NCI-H69 (cell line): Measurements from ENCODE around the gene THADA.

Experiments used
- DNase-seq: peaks from one replicate; lab custom pipeline; 2025; lab: John Stamatoyannopoulos, UW

The THADA gene

GRCh38 chr2:43495727-43496126, 100.1 kb downstream of the THADA start:
- no peak for DNase-seq

- DNase-seq: no peak
Measured at GRCh38 chr2:43493954-43494353, 101.9 kb downstream of the THADA start.

- DNase-seq: no peak
Measured at GRCh38 chr2:43491065-43491639, 104.7 kb downstream of the THADA start.

- DNase-seq: no peak
Measured at GRCh38 chr2:43490252-43490786, 105.5 kb downstream of the THADA start.

GRCh38 chr2:43488737-43489136, 107.1 kb downstream of the THADA start:
- DNase-seq: no peak

GRCh38 chr2:43486603-43487002, 109.2 kb downstream of the THADA start:
- no peak for DNase-seq

GRCh38 chr2:43484323-43484930, 111.4 kb downstream of the THADA start:
- peak; percentile 78 for DNase-seq

- DNase-seq: peak; percentile 12
Measured at GRCh38 chr2:43482961-43483360, 112.9 kb downstream of the THADA start.

GRCh38 chr2:43481927-43482542, 113.8 kb downstream of the THADA start:
- DNase-seq: no peak

GRCh38 chr2:43480874-43481273, 115.0 kb downstream of the THADA start:
- no peak for DNase-seq

- no peak for DNase-seq
Measured at GRCh38 chr2:43478412-43479086, 117.3 kb downstream of the THADA start.

- DNase-seq: no peak
Measured at GRCh38 chr2:43475922-43476321, 119.9 kb downstream of the THADA start.

GRCh38 chr2:43475137-43475846, 120.5 kb downstream of the THADA start:
- DNase-seq: no peak

- no peak for DNase-seq
Measured at GRCh38 chr2:43474273-43474672, 121.6 kb downstream of the THADA start.

GRCh38 chr2:43473767-43474166, 122.1 kb downstream of the THADA start:
- DNase-seq: no peak

GRCh38 chr2:43472527-43473194, 123.2 kb downstream of the THADA start:
- DNase-seq: peak; percentile 5

- no peak for DNase-seq
Measured at GRCh38 chr2:43469713-43470112, 126.1 kb downstream of the THADA start.

- no peak for DNase-seq
Measured at GRCh38 chr2:43469094-43469493, 126.7 kb downstream of the THADA start.

- DNase-seq: no peak
Measured at GRCh38 chr2:43467891-43468290, 127.9 kb downstream of the THADA start.

GRCh38 chr2:43465234-43465633, 130.6 kb downstream of the THADA start:
- no peak for DNase-seq

GRCh38 chr2:43464590-43464989, 131.2 kb downstream of the THADA start:
- DNase-seq: no peak
